GM20000 (cell line): Measurements from ENCODE around the gene IL12B.

Experiments
- DNase-seq: peaks from one replicate; pipeline ENCODE4 v3.0.0; 2012; ENCODE audit warnings: low spot score
- TF ChIP-seq, protein P1 (sequence below): IDR thresholded peaks from 2 replicates; pipeline ENCODE4 v1.5.1; 2012; ENCODE audit warnings: mild to moderate bottlenecking, control low read depth; ENCODE audit errors: extremely low read depth, missing control alignments

IL12B gene

DNA sequence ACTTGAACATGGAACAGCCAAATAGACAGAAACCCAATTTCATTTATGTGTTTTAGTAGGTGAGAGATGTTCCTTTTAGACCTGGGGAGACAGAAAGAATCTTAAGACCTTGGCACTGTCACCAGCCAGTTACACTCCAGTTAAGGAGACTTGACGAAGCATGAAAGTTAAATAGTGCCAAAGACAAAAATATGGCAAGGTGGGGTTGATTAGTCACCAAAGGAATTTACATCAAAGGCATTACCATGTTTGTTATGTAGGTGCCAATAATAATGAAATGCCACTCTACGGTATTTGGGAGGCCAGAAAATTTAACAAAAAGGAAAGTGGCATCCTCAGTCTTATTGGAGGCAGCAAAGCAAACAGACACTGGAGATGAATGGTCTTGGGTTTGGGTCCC is 9.2 kb upstream of the IL12B start:
- TF ChIP-seq, protein P1, sequence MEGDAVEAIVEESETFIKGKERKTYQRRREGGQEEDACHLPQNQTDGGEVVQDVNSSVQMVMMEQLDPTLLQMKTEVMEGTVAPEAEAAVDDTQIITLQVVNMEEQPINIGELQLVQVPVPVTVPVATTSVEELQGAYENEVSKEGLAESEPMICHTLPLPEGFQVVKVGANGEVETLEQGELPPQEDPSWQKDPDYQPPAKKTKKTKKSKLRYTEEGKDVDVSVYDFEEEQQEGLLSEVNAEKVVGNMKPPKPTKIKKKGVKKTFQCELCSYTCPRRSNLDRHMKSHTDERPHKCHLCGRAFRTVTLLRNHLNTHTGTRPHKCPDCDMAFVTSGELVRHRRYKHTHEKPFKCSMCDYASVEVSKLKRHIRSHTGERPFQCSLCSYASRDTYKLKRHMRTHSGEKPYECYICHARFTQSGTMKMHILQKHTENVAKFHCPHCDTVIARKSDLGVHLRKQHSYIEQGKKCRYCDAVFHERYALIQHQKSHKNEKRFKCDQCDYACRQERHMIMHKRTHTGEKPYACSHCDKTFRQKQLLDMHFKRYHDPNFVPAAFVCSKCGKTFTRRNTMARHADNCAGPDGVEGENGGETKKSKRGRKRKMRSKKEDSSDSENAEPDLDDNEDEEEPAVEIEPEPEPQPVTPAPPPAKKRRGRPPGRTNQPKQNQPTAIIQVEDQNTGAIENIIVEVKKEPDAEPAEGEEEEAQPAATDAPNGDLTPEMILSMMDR: no peak
- no peak for DNase-seq

DNA sequence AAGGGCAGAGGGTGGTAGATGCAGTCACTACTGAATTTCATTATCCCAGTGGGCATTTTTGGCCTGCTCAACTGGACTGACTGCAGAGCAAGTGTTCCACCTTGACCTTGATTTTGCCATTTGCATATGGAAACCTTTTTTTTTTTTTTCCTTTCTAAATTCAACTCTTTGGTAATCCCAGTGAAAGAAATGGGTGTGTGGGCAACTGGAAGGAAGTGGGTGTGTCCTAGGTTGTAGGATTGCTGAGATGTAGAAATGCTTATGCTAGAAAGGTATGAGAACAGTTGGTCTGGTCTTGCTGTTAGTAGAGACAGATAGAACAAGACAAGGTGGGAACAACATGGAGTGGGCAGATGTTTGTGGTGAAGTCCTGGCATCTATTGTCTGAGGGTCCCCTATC is 7.8 kb upstream of the IL12B start:
- DNase-seq: no peak
- TF ChIP-seq, protein P1: no peak

DNA sequence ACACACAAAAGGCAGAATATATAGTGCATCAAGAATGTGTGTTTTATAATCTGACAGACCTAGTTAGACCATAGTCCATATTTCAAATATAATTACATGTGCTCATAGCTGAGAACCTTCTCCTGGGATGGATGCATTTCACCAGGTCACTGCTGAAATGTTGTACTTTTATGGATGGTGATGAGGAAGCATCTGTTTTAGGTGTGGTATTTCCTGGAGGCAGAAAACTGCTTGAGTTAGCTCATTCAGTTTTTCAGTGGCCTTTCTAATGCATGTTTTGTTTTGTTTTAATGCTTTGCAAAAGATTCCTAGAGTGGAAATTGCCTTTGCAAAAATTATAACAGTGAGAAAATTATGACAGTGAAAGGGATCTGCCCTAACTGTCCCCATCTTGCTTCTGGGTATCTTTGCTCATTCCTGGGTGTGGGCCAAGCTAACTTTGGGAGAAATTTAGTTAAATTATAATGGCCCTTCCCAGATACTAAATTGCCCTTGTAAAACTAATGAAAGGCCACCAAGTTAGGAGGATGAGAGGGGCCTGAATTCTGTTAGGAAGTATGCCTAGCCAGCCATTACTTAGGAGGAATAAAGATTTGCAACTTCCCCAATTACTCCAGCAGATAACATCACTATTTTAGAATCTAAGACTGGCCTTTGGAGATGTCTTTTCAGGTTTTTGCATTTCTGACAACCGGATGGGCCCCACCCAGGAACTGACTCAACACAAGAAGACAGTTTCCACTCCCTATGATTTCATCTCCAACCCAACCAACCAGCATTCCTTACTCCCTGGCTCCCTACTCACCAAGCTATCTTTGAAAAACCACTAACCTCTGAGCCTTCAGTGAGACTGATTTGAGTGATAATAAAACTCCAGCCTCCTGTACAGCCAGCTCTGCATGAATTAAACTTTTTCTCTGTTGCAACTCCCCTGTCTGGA is 7.0 kb upstream of the IL12B start:
- no peak for DNase-seq

DNA sequence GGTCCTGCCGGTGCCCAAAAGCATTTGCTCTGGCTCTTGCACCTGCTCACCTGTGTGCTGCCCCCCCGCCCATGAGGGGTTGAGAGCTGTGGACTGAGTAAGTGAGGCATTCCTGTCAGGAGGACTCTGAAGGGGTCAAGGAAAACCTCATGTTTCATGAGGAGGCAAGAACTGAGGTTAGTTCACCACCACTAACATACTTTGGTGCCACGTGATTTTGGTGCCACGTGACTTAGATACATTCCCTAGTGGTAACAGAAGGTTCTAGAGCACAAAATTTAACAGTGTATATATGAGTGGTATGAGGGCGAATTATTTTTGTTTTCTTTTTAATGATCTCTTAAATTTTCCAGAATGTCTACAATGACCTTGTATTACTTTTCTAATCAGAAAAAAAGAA is 6.3 kb upstream of the IL12B start:
- TF ChIP-seq, protein P1: no peak
- DNase-seq: no peak

More for the DNA sequence above, 7.0 kb upstream of the IL12B start:
- TF ChIP-seq, protein P1: no peak

DNA sequence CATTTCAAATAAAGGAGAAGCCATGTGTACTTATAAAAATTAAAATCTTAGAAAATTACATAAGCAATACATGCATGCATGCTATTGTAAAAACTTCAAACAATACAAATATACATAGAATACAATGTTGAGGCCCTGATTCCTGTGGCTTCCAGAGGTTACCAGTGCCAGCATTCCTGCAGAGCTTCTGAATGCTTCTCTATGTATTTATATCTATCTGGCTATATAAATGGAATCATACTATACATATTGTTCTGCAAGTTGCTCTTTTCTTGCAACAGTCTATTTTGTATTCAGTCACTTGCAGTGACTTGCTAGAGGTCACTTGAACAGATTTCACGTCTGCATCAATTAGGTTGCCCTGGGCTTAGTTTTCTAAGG is 3.2 kb upstream of the IL12B start:
- TF ChIP-seq, protein P1: no peak
- no peak for DNase-seq

DNA sequence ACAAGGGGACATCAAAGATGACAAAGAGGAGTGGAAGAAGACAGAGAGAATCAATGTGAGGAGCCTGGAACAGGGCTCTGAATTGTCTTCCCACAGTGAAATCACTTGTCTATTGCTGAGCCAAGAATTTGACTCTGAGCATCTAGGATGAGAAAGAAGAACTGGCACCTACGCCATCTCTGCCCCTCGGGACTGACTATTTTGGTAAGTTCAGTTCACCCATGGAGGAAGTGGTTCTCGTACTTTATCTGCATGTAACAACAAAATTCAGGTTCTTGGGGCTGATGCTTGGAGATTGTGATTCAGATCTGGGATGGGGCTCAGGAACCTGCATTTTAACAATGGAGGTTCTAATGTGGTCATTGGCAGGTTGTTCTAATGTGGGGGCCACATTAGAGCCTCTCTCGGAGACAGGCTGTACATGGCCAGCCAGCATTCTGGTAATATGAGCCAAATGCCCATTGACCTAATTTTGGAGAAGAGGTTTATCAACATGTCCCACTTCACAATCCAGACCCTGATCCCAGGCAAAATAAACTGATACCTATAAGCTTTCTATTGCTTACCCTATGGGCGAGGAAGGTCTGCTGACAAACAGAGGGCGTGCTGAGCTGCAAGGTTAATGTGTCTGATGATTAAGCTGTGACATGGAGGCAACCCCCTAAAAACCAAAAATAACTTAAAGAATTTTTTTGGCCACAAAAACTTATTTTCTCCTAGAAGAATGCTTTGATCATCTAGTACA is 2.7 kb upstream of the IL12B start:
- DNase-seq: no peak
- TF ChIP-seq, protein P1: no peak
